ENCODE results near the gene C2CD2.

GRCh38 chr21:41854426-41854995 is 99.3 kb downstream of the C2CD2 start:
- TF ChIP-seq CTCF (IDR thresholded peaks at IDR 0.05) (no peak), POLR2A (IDR thresholded peaks at IDR 0.05; ENCODE audit: low read depth) (no peak), EP300 (IDR thresholded peaks at IDR 0.05) (no peak), POLR2AphosphoS5 (IDR thresholded peaks at IDR 0.05) (no peak)

Measured in esophagus muscularis mucosa (tissue), 4 donors.